ENCODE results near the gene RTN3. TPM values are rescaled to one million over a fixed set of nuclear protein-coding genes. Genes with fewer than 3 reads are reported as not detected.
A peak's percentile ranks its signal among the peaks of the same experiment; 100 is the strongest.

The RTN3 gene
- total RNA-seq, 1 donor from 2014 or later = 88.5 TPM

- no peak for DNase-seq (ENCODE audit: low spot score)
- Mint-ChIP-seq H3K27me3 (ENCODE audit: low read depth) (no peaks in the 10 kb centered on the region), H3K4me3 (ENCODE audit: unreplicated experiment) (peak overlapping the region; percentile 4), H3K9me3 (ENCODE audit: low read depth) (no peaks in the 10 kb centered on the region), H3K27ac (ENCODE audit: unreplicated experiment) (peak overlapping the region; percentile 73), H3K36me3 (ENCODE audit: low read depth) (no peaks in the 10 kb centered on the region), H3K4me1 (ENCODE audit: low read depth) (peaks cover 10% of the 10 kb centered on the region)
- TF ChIP-seq, protein P1, sequence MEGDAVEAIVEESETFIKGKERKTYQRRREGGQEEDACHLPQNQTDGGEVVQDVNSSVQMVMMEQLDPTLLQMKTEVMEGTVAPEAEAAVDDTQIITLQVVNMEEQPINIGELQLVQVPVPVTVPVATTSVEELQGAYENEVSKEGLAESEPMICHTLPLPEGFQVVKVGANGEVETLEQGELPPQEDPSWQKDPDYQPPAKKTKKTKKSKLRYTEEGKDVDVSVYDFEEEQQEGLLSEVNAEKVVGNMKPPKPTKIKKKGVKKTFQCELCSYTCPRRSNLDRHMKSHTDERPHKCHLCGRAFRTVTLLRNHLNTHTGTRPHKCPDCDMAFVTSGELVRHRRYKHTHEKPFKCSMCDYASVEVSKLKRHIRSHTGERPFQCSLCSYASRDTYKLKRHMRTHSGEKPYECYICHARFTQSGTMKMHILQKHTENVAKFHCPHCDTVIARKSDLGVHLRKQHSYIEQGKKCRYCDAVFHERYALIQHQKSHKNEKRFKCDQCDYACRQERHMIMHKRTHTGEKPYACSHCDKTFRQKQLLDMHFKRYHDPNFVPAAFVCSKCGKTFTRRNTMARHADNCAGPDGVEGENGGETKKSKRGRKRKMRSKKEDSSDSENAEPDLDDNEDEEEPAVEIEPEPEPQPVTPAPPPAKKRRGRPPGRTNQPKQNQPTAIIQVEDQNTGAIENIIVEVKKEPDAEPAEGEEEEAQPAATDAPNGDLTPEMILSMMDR (IDR thresholded peaks at IDR 0.05) = no peak
Observed at GRCh38 chr11:63805844-63806415, 124.6 kb downstream of the RTN3 start.

Other genes starting within 250 kb of the RTN3 start
- 0.10 TPM in 1 of 3 replicates, not detected in the others for gene PLAAT5, start 190.3 kb upstream of the RTN3 start, total RNA-seq
- gene LGALS12, start 175.4 kb upstream of the RTN3 start, total RNA-seq = not detected in 3 replicates
- gene PLAAT4, start 144.7 kb upstream of the RTN3 start, total RNA-seq = 1.8 to 3.0 TPM (median 2.5 TPM) in 3 replicates
- not detected in 3 replicates for gene PLAAT2, start 118.1 kb upstream of the RTN3 start, total RNA-seq
- gene PLAAT3, start 67.1 kb upstream of the RTN3 start, total RNA-seq = 9.3 to 22.0 TPM (median 21.2 TPM) in 3 replicates
- 111 to 137 TPM (median 136 TPM) in 3 replicates for gene ATL3, start 10.1 kb upstream of the RTN3 start, total RNA-seq
- gene ZFTA, start 87.3 kb downstream of the RTN3 start, total RNA-seq = 28.6 to 34.6 TPM (median 34.2 TPM) in 3 replicates
- 25.4 to 36.0 TPM (median 32.2 TPM) in 3 replicates for gene SPINDOC, start 132.0 kb downstream of the RTN3 start, total RNA-seq
- gene MARK2, start 157.6 kb downstream of the RTN3 start, total RNA-seq = 25.3 to 30.7 TPM (median 26.2 TPM) in 3 replicates
- 1.3 to 3.8 TPM (median 2.7 TPM) in 3 replicates for gene RCOR2, start 235.7 kb downstream of the RTN3 start, total RNA-seq